ENCODE results near the gene SETD2.
"Not testable (repeated sequence)": the region's sequence is repeated elsewhere in the genome, so short reads cannot be mapped to it uniquely, and the experiment has no call there.

Gene SETD2

GRCh38 chr3:47164007-47164881 lies at the start of gene SETD2:
SETD2 (minus strand) TSS chr3:47164113; CDS start chr3:47163924, 189 bp downstream.
- DNase-seq: peak; percentile 45 to 69

GRCh38 chr3:47210863-47211405 lies 47.0 kb upstream of the SETD2 start:
- no peak for DNase-seq

GRCh38 chr3:47206022-47206421 lies 42.1 kb upstream of the SETD2 start:
- DNase-seq: not testable (repeated sequence)

- no peak for DNase-seq
These were observed 41.0 kb upstream of the SETD2 start for GRCh38 chr3:47204875-47205274.

- no peak for DNase-seq
These were observed 38.6 kb upstream of the SETD2 start for GRCh38 chr3:47202542-47202941.

- DNase-seq: no peak
These were observed 33.4 kb upstream of the SETD2 start for GRCh38 chr3:47197287-47197686.

GRCh38 chr3:47194994-47195393 lies 31.1 kb upstream of the SETD2 start:
- DNase-seq: no peak

GRCh38 chr3:47193871-47194859 lies 30.3 kb upstream of the SETD2 start:
- DNase-seq: no peak

- no peak for DNase-seq
These were observed 22.4 kb upstream of the SETD2 start for GRCh38 chr3:47186285-47186684.

GRCh38 chr3:47181685-47182084 lies 17.8 kb upstream of the SETD2 start:
- DNase-seq: not testable (repeated sequence)

GRCh38 chr3:47180011-47180410 lies 16.1 kb upstream of the SETD2 start:
- DNase-seq: not testable (repeated sequence)

GRCh38 chr3:47176582-47176981 lies 12.7 kb upstream of the SETD2 start:
- DNase-seq: no peak

- peak in 1 of 2 experiments; percentile 5 for DNase-seq
These were observed 525 bp downstream of the SETD2 start for GRCh38 chr3:47163169-47164006.

- no peak for DNase-seq
These were observed 1.2 kb downstream of the SETD2 start for GRCh38 chr3:47162697-47163168.

GRCh38 chr3:47161983-47162696 lies 1.8 kb downstream of the SETD2 start:
- DNase-seq: no peak

- DNase-seq: no peak
These were observed 4.1 kb downstream of the SETD2 start for GRCh38 chr3:47159820-47160219.

GRCh38 chr3:47158208-47158607 lies 5.7 kb downstream of the SETD2 start:
- DNase-seq: no peak

GRCh38 chr3:47156396-47156795 lies 7.5 kb downstream of the SETD2 start:
- DNase-seq: no peak

- no peak for DNase-seq
These were observed 11.3 kb downstream of the SETD2 start for GRCh38 chr3:47152578-47152977.

GRCh38 chr3:47151836-47152235 lies 12.1 kb downstream of the SETD2 start:
- DNase-seq: no peak

GRCh38 chr3:47149339-47149933 lies 14.5 kb downstream of the SETD2 start:
- DNase-seq: no peak

Data from NCI-H2081 (cell line).